ENCODE data around the gene MAPRE2.

Gene MAPRE2

GRCh38 chr18:34999756-35000289 is 41.4 kb upstream of the MAPRE2 start:
- DNase-seq: peak; percentile 61
- TF ChIP-seq CTCF (IDR thresholded peaks at IDR 0.05; ENCODE audit: low read depth, low read length): no peak
- H3K4me3 ChIP-seq (ENCODE audit: low read depth, low read length): no peak overlapping the region
- H3K27ac ChIP-seq: no peak overlapping the region
- H3K9me3 ChIP-seq (ENCODE audit: severe bottlenecking): no peaks in the 10 kb centered on the region
- H3K36me3 ChIP-seq: no peaks in the 10 kb centered on the region
- no peaks in the 10 kb centered on the region for H3K27me3 ChIP-seq (ENCODE audit: insufficient read depth, low read depth, severe bottlenecking)

GRCh38 chr18:35000457-35000856 is 40.8 kb upstream of the MAPRE2 start:
- no peak overlapping the region for H3K27ac ChIP-seq
- no peak overlapping the region for H3K4me3 ChIP-seq (ENCODE audit: low read depth, low read length)
- H3K36me3 ChIP-seq: no peaks in the 10 kb centered on the region
- H3K27me3 ChIP-seq (ENCODE audit: insufficient read depth, low read depth, severe bottlenecking): no peaks in the 10 kb centered on the region
- no peak for TF ChIP-seq CTCF (IDR thresholded peaks at IDR 0.05; ENCODE audit: low read depth, low read length)
- H3K9me3 ChIP-seq (ENCODE audit: severe bottlenecking): no peaks in the 10 kb centered on the region
- DNase-seq: no peak

GRCh38 chr18:35002120-35002519 is 39.1 kb upstream of the MAPRE2 start:
- Histone ChIP-seq H3K36me3 (no peaks in the 10 kb centered on the region), H3K9me3 (ENCODE audit: severe bottlenecking) (no peaks in the 10 kb centered on the region), H3K4me3 (ENCODE audit: low read depth, low read length) (no peak overlapping the region), H3K27ac (no peak overlapping the region), H3K27me3 (ENCODE audit: insufficient read depth, low read depth, severe bottlenecking) (no peaks in the 10 kb centered on the region)
- no peak for TF ChIP-seq CTCF (IDR thresholded peaks at IDR 0.05; ENCODE audit: low read depth, low read length)
- DNase-seq: no peak

- H3K36me3 ChIP-seq: no peaks in the 10 kb centered on the region
- no peak overlapping the region for H3K4me3 ChIP-seq (ENCODE audit: low read depth, low read length)
- no peak overlapping the region for H3K27ac ChIP-seq
- H3K27me3 ChIP-seq (ENCODE audit: insufficient read depth, low read depth, severe bottlenecking): no peaks in the 10 kb centered on the region
- no peak for DNase-seq
- H3K9me3 ChIP-seq (ENCODE audit: severe bottlenecking): no peaks in the 10 kb centered on the region
- TF ChIP-seq CTCF (IDR thresholded peaks at IDR 0.05; ENCODE audit: low read depth, low read length): peak; percentile 47
These were observed 35.1 kb upstream of the MAPRE2 start for GRCh38 chr18:35005963-35006577.

GRCh38 chr18:35010156-35010555 is 31.1 kb upstream of the MAPRE2 start:
- no peak for TF ChIP-seq CTCF (IDR thresholded peaks at IDR 0.05; ENCODE audit: low read depth, low read length)
- Histone ChIP-seq H3K9me3 (ENCODE audit: severe bottlenecking) (no peaks in the 10 kb centered on the region), H3K27ac (no peak overlapping the region), H3K27me3 (ENCODE audit: insufficient read depth, low read depth, severe bottlenecking) (no peaks in the 10 kb centered on the region), H3K4me3 (ENCODE audit: low read depth, low read length) (no peak overlapping the region), H3K36me3 (no peaks in the 10 kb centered on the region)
- no peak for DNase-seq

GRCh38 chr18:35010993-35011392 is 30.2 kb upstream of the MAPRE2 start:
- no peaks in the 10 kb centered on the region for H3K9me3 ChIP-seq (ENCODE audit: severe bottlenecking)
- TF ChIP-seq CTCF (IDR thresholded peaks at IDR 0.05; ENCODE audit: low read depth, low read length): no peak
- no peak overlapping the region for H3K27ac ChIP-seq
- no peak overlapping the region for H3K4me3 ChIP-seq (ENCODE audit: low read depth, low read length)
- no peaks in the 10 kb centered on the region for H3K27me3 ChIP-seq (ENCODE audit: insufficient read depth, low read depth, severe bottlenecking)
- no peaks in the 10 kb centered on the region for H3K36me3 ChIP-seq
- no peak for DNase-seq
